Activated T-cell treated with anti-CD3 and anti-CD28 coated beads, Interleukin-2, amount 50 U/mL, for 4 hours (primary cell): Measurements from ENCODE around the gene ARPC2. TPM values are rescaled to one million over a fixed set of nuclear protein-coding genes. Genes with fewer than 3 reads are reported as not detected.

Experiments
- ATAC-seq, 2 donors: fragments of 200-7000 bp; cut with Tn5 transposase; one replicate each; pipeline ENCODE4 v1.10.0; 2021
- DNase-seq: peaks from one replicate; pipeline ENCODE4 v3.0.0-alpha.2; 2020
- H3K27me3 Mint-ChIP-seq: one replicate; pipeline ENCODE4 v1.8.0; 2021; ENCODE audit warnings: low read depth, mixed read lengths
- H3K36me3 Mint-ChIP-seq: one replicate; pipeline ENCODE4 v1.8.0; 2022; ENCODE audit warnings: mixed read lengths; ENCODE audit not compliant: insufficient read depth
- H3K4me1 Mint-ChIP-seq: one replicate; pipeline ENCODE4 v1.8.0; 2021; ENCODE audit warnings: low read depth, mixed read lengths
- H3K4me3 Mint-ChIP-seq: one replicate; pipeline ENCODE4 v1.8.0; 2021; ENCODE audit warnings: mild to moderate bottlenecking, moderate library complexity, mixed read lengths
- H3K9me3 Mint-ChIP-seq: one replicate; pipeline ENCODE4 v1.8.0; 2021; ENCODE audit warnings: mixed read lengths
- total RNA-seq, 3 donors: library from RNA; stranded (reverse); gene quantifications; one replicate each; pipeline ENCODE4 v1.2.1, GENCODE V29; 2021

Gene ARPC2
- total RNA-seq, 3 donors from 2014 or later: 381 to 396 (median 382) TPM

- peaks cover 29% of the 10 kb centered on the region for H3K4me1 Mint-ChIP-seq
- no peaks in the 10 kb centered on the region for H3K9me3 Mint-ChIP-seq
- DNase-seq: no peak
- no peak overlapping the region for H3K4me3 Mint-ChIP-seq
- ATAC-seq: no peak
- H3K27me3 Mint-ChIP-seq: no peaks in the 10 kb centered on the region
- peaks cover 32% of the 10 kb centered on the region for H3K36me3 Mint-ChIP-seq
These were observed 58.5 kb downstream of the ARPC2 start for GRCh38 chr2:218275371-218276072.

- Mint-ChIP-seq H3K4me1 (peaks cover 18% of the 10 kb centered on the region), H3K36me3 (peaks cover 33% of the 10 kb centered on the region), H3K9me3 (no peaks in the 10 kb centered on the region), H3K4me3 (no peak overlapping the region), H3K27me3 (no peaks in the 10 kb centered on the region)
- ATAC-seq (no peak), DNase-seq (no peak)
These were observed 60.2 kb downstream of the ARPC2 start for GRCh38 chr2:218276986-218277755.

GRCh38 chr2:218277921-218278320, 60.9 kb downstream of the ARPC2 start:
- no peaks in the 10 kb centered on the region for H3K9me3 Mint-ChIP-seq
- H3K4me1 Mint-ChIP-seq: peaks cover 17% of the 10 kb centered on the region
- H3K27me3 Mint-ChIP-seq: no peaks in the 10 kb centered on the region
- no peak overlapping the region for H3K4me3 Mint-ChIP-seq
- H3K36me3 Mint-ChIP-seq: peaks cover 31% of the 10 kb centered on the region
- ATAC-seq (no peak), DNase-seq (no peak)

- no peak for ATAC-seq
These were observed 61.8 kb downstream of the ARPC2 start for GRCh38 chr2:218278531-218279360.

GRCh38 chr2:218280260-218280870, 63.4 kb downstream of the ARPC2 start:
- Mint-ChIP-seq H3K36me3 (peaks cover 17% of the 10 kb centered on the region), H3K4me3 (no peak overlapping the region), H3K27me3 (no peaks in the 10 kb centered on the region), H3K4me1 (peaks cover 34% of the 10 kb centered on the region), H3K9me3 (no peaks in the 10 kb centered on the region)
- ATAC-seq (no peak), DNase-seq (no peak)

More at GRCh38 chr2:218278531-218279360, 61.8 kb downstream of the ARPC2 start:
- DNase-seq: no peak
- Mint-ChIP-seq H3K4me1 (peaks cover 19% of the 10 kb centered on the region), H3K9me3 (no peaks in the 10 kb centered on the region), H3K27me3 (no peaks in the 10 kb centered on the region), H3K36me3 (peaks cover 29% of the 10 kb centered on the region), H3K4me3 (no peak overlapping the region)

GRCh38 chr2:218281449-218281848, 64.5 kb downstream of the ARPC2 start:
- H3K4me3 Mint-ChIP-seq: no peak overlapping the region
- no peaks in the 10 kb centered on the region for H3K9me3 Mint-ChIP-seq
- ATAC-seq: no peak
- H3K4me1 Mint-ChIP-seq: peaks cover 44% of the 10 kb centered on the region
- no peak for DNase-seq
- no peaks in the 10 kb centered on the region for H3K27me3 Mint-ChIP-seq
- H3K36me3 Mint-ChIP-seq: peaks cover 16% of the 10 kb centered on the region

GRCh38 chr2:218282173-218282991, 65.4 kb downstream of the ARPC2 start:
- Mint-ChIP-seq H3K27me3 (no peaks in the 10 kb centered on the region), H3K4me1 (peaks cover 54% of the 10 kb centered on the region), H3K36me3 (peaks cover 11% of the 10 kb centered on the region), H3K4me3 (no peak overlapping the region), H3K9me3 (no peaks in the 10 kb centered on the region)
- ATAC-seq (no peak), DNase-seq (no peak)

- Mint-ChIP-seq H3K36me3 (peaks cover 5% of the 10 kb centered on the region), H3K4me3 (peak overlapping the region; percentile 52), H3K4me1 (peaks cover 72% of the 10 kb centered on the region), H3K9me3 (no peaks in the 10 kb centered on the region), H3K27me3 (no peaks in the 10 kb centered on the region)
- DNase-seq: peak; percentile 45
- peak; percentile 58 to 69 for ATAC-seq
These were observed 67.3 kb downstream of the ARPC2 start for GRCh38 chr2:218284106-218284811.

- peaks cover 80% of the 10 kb centered on the region for H3K4me1 Mint-ChIP-seq
- ATAC-seq (no peak), DNase-seq (no peak)
- no peaks in the 10 kb centered on the region for H3K9me3 Mint-ChIP-seq
- H3K36me3 Mint-ChIP-seq: peaks cover 1% of the 10 kb centered on the region
- H3K27me3 Mint-ChIP-seq: no peaks in the 10 kb centered on the region
- H3K4me3 Mint-ChIP-seq: peak overlapping the region; percentile 88
These were observed 68.6 kb downstream of the ARPC2 start for GRCh38 chr2:218285604-218286003.

GRCh38 chr2:218286570-218287459, 69.8 kb downstream of the ARPC2 start:
- H3K36me3 Mint-ChIP-seq: no peaks in the 10 kb centered on the region
- H3K4me3 Mint-ChIP-seq: peak overlapping the region; percentile 88
- peak; percentile 64 to 74 for ATAC-seq
- no peaks in the 10 kb centered on the region for H3K9me3 Mint-ChIP-seq
- peak; percentile 71 for DNase-seq
- no peaks in the 10 kb centered on the region for H3K27me3 Mint-ChIP-seq
- H3K4me1 Mint-ChIP-seq: peaks cover 84% of the 10 kb centered on the region

GRCh38 chr2:218289639-218290315, 72.8 kb downstream of the ARPC2 start:
- no peaks in the 10 kb centered on the region for H3K27me3 Mint-ChIP-seq
- peak overlapping the region; percentile 83 for H3K4me3 Mint-ChIP-seq
- DNase-seq (no peak), ATAC-seq (no peak)
- no peaks in the 10 kb centered on the region for H3K36me3 Mint-ChIP-seq
- no peaks in the 10 kb centered on the region for H3K9me3 Mint-ChIP-seq
- peaks cover 75% of the 10 kb centered on the region for H3K4me1 Mint-ChIP-seq
